Liver (tissue), 9 donors: ENCODE measurements around the gene HBG1. TPM values are rescaled to one million over a fixed set of nuclear protein-coding genes. Genes with fewer than 3 reads are reported as not detected.

Source experiments
- DNase-seq: peaks from one replicate; pipeline ENCODE4 v3.0.0-alpha.2; 2017; ENCODE audit warnings: low spot score
- H3K27ac ChIP-seq, 2 donors: one replicate each; pipeline ENCODE4 v1.7.0; 2013; ENCODE audit warnings: inconsistent platforms in 2 of 2, low read length in 2 of 2, control low read depth in 1 of 2, low read depth in 1 of 2, mild to moderate bottlenecking in 1 of 2
- H3K27me3 ChIP-seq, 4 donors: one replicate each; pipeline versions ENCODE4 v1.6.1 to v1.7.0; 2013; ENCODE audit warnings: low read length in 3 of 4, inconsistent platforms in 1 of 4, mild to moderate bottlenecking in 1 of 4, moderate library complexity in 1 of 4; ENCODE audit not compliant: control insufficient read depth in 4 of 4, insufficient read depth in 4 of 4
- H3K36me3 ChIP-seq, 4 donors: one replicate each; pipeline versions ENCODE4 v1.6.1 to v1.7.0; 2013; ENCODE audit warnings: low read length in 3 of 4, mild to moderate bottlenecking in 3 of 4, low read depth in 1 of 4, moderate library complexity in 1 of 4; ENCODE audit not compliant: control insufficient read depth in 4 of 4, insufficient read depth in 3 of 4
- H3K4me1 ChIP-seq, 4 donors: one replicate each; pipeline versions ENCODE4 v1.6.1 to v1.7.0; 2013; ENCODE audit warnings: low read length in 3 of 4, mild to moderate bottlenecking in 3 of 4, moderate library complexity in 1 of 4; ENCODE audit not compliant: control insufficient read depth in 4 of 4, insufficient read depth in 4 of 4
- H3K4me3 ChIP-seq, 3 donors: one replicate each; pipeline versions ENCODE4 v1.6.1 to v1.7.0; 2013; ENCODE audit warnings: low read length in 3 of 3, control low read depth in 1 of 3, low read depth in 1 of 3, mild to moderate bottlenecking in 1 of 3
- H3K9ac ChIP-seq, 2 donors: one replicate each; pipeline ENCODE4 v1.7.0; 2013; ENCODE audit warnings: low read length in 2 of 2, mild to moderate bottlenecking in 2 of 2, moderate library complexity in 2 of 2, control low read depth in 1 of 2, low read depth in 1 of 2
- H3K9me3 ChIP-seq, 4 donors: one replicate each; pipeline versions ENCODE4 v1.6.1 to v1.7.0; 2013; ENCODE audit warnings: low read length in 3 of 4; ENCODE audit not compliant: control insufficient read depth in 4 of 4
- EGR1 ChIP-seq, 2 donors: IDR thresholded peaks; 2 replicates each; pipeline ENCODE4 v1.6.1; 2016 to 2018; ENCODE audit warnings: antibody characterized with exemption in 2 of 2, low read depth in 2 of 2
- FOXA1 ChIP-seq: IDR thresholded peaks from 2 replicates; pipeline ENCODE4 v1.6.1; 2016; ENCODE audit warnings: antibody characterized with exemption
- FOXA2 ChIP-seq: IDR thresholded peaks from 2 replicates; pipeline ENCODE4 v1.6.1; 2016; ENCODE audit warnings: antibody characterized with exemption
- GABPA ChIP-seq, 2 donors: IDR thresholded peaks in 1 of 2; conservative IDR thresholded peaks in 1 of 2; 2 replicates each; pipeline ENCODE4 v1.6.1; 2016; ENCODE audit warnings: antibody characterized with exemption in 2 of 2, mild to moderate bottlenecking in 1 of 2, moderate library complexity in 1 of 2
- HNF4G ChIP-seq: IDR thresholded peaks from 2 replicates; pipeline ENCODE4 v1.6.1; 2016; ENCODE audit warnings: antibody characterized with exemption
- JUND ChIP-seq, 2 donors: IDR thresholded peaks; 2 replicates each; pipeline ENCODE4 v1.6.1; 2016; ENCODE audit warnings: antibody characterized with exemption in 2 of 2
- NR2F2 ChIP-seq: IDR thresholded peaks from 2 replicates; pipeline ENCODE4 v1.6.1; 2016; ENCODE audit warnings: antibody characterized with exemption
- RAD21 ChIP-seq, 2 donors: IDR thresholded peaks; 2 replicates each; pipeline ENCODE4 v1.6.1; 2016; ENCODE audit warnings: antibody characterized with exemption in 2 of 2, mild to moderate bottlenecking in 2 of 2
- REST ChIP-seq: IDR thresholded peaks from 2 replicates; pipeline ENCODE4 v1.6.1; 2016; ENCODE audit warnings: antibody characterized with exemption, mild to moderate bottlenecking
- RXRA ChIP-seq, 2 donors: IDR thresholded peaks; 2 replicates each; pipeline ENCODE4 v1.6.1; 2017 to 2018; ENCODE audit warnings: antibody characterized with exemption in 2 of 2, mild to moderate bottlenecking in 1 of 2
- SP1 ChIP-seq: IDR thresholded peaks from 2 replicates; pipeline ENCODE4 v1.6.1; 2018; ENCODE audit warnings: antibody characterized with exemption, mild to moderate bottlenecking
- YY1 ChIP-seq: IDR thresholded peaks from 2 replicates; pipeline ENCODE4 v1.6.1; 2016; ENCODE audit warnings: antibody characterized with exemption, mild to moderate bottlenecking
- WGBS: extraction: QIAGEN DNeasy Blood & Tissue Kit; methylation state at CpG from one replicate; pipeline ENCODE4 v1.1.7; 2013; 5-methylcytosine and 5-hydroxymethylcytosine counted together
- polyA plus RNA-seq, 2 donors: library from polyadenylated mRNA; stranded (reverse) in 1 of 2; unstranded in 1 of 2; fragments of 200-250 nt in 1 of 2; fragments of >200 nt in 1 of 2; fragmentation: Nextera tagmentation in 1 of 2; extraction: Ambion mirVana in 1 of 2; gene quantifications; one replicate each; pipeline versions ENCODE4 v1.2.1 to v1.2.3, GENCODE V29; 2013 to 2015
- total RNA-seq, 2 donors: library from RNA; depleted of rRNA; stranded (reverse); fragments of >200 nt; gene quantifications; one replicate each; pipeline ENCODE4 v1.2.3, GENCODE V29; 2014
- TF ChIP-seq, protein P1 (sequence below): fragments of 150-350 bp; IDR thresholded peaks from 2 replicates; pipeline ENCODE4 v1.5.1; 2017; ENCODE audit warnings: improper control_type of control experiment, low read depth, low read length; ENCODE audit not compliant: missing input control
- TF ChIP-seq, protein P2 (sequence below): IDR thresholded peaks from 2 replicates; pipeline ENCODE4 v1.6.1; 2016; ENCODE audit warnings: antibody characterized with exemption
- TF ChIP-seq, protein P3 (sequence below): IDR thresholded peaks from 2 replicates; pipeline ENCODE4 v1.6.1; 2016; ENCODE audit warnings: antibody characterized with exemption
- TF ChIP-seq, protein P4 (sequence below): IDR thresholded peaks from 2 replicates; pipeline ENCODE4 v1.6.1; 2016; ENCODE audit warnings: antibody characterized with exemption
- donor health status: healthy.
- donor health status: healthy.
- donor health status: healthy.
- donor health status: healthy.
- donor health status: healthy.

HBG1 gene
- total and polyA plus RNA-seq, 4 donors, result 75.1 TPM; not detected in 3

GRCh38 chr11:5266609-5267008 is 17.0 kb upstream of the HBG1 start:
- DNase-seq, result no peak
- Histone ChIP-seq H3K27me3 (peaks cover 0 to 4% (median 0%) of the 10 kb centered on the region in 4 donors), H3K36me3 (no peaks in the 10 kb centered on the region), H3K9me3 (no peaks in the 10 kb centered on the region), H3K4me1 (no peaks in the 10 kb centered on the region), H3K9ac (no peak overlapping the region), H3K27ac (no peak overlapping the region), H3K4me3 (no peak overlapping the region)
- TF ChIP-seq GABPA (IDR thresholded peaks at IDR 0.05 in 1 of 2, conservative IDR thresholded peaks at IDR 0.05 in 1 of 2) (no peak), FOXA2 (no peak), EGR1 (IDR thresholded peaks at IDR 0.05; ENCODE audit: low read depth in 2 of 2) (no peak)
- TF ChIP-seq, protein P1, sequence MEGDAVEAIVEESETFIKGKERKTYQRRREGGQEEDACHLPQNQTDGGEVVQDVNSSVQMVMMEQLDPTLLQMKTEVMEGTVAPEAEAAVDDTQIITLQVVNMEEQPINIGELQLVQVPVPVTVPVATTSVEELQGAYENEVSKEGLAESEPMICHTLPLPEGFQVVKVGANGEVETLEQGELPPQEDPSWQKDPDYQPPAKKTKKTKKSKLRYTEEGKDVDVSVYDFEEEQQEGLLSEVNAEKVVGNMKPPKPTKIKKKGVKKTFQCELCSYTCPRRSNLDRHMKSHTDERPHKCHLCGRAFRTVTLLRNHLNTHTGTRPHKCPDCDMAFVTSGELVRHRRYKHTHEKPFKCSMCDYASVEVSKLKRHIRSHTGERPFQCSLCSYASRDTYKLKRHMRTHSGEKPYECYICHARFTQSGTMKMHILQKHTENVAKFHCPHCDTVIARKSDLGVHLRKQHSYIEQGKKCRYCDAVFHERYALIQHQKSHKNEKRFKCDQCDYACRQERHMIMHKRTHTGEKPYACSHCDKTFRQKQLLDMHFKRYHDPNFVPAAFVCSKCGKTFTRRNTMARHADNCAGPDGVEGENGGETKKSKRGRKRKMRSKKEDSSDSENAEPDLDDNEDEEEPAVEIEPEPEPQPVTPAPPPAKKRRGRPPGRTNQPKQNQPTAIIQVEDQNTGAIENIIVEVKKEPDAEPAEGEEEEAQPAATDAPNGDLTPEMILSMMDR, result no peak
- TF ChIP-seq, protein P2, sequence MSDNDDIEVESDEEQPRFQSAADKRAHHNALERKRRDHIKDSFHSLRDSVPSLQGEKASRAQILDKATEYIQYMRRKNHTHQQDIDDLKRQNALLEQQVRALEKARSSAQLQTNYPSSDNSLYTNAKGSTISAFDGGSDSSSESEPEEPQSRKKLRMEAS, result no peak

DNA sequence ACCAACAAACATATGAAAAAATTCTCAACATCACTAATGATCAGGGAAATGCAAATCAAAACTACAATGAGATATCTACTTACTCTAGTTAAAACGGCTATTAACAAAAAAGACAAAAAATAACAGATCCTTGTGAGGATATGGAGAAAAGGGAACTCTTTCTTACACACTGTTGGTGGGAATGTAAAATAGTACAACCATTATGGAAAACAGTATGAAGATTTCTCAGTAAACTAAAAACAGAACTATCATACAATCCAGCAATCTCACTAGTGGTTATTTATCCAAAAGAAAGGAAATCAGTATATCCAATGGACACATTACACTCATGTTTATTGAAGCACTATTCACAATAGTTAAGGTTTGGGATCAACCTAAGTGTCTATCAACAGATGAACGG is 16.2 kb upstream of the HBG1 start:
- H3K9ac ChIP-seq, result no peak overlapping the region
- peaks cover 0 to 4% (median 0%) of the 10 kb centered on the region in 4 donors for H3K27me3 ChIP-seq
- TF ChIP-seq JUND (IDR thresholded peaks at IDR 0.05) (no peak), FOXA1 (no peak), GABPA (IDR thresholded peaks at IDR 0.05 in 1 of 2, conservative IDR thresholded peaks at IDR 0.05 in 1 of 2) (no peak), RAD21 (IDR thresholded peaks at IDR 0.05) (no peak), NR2F2 (no peak), REST (no peak), YY1 (no peak), HNF4G (no peak), RXRA (IDR thresholded peaks at IDR 0.05) (no peak), SP1 (no peak)
- TF ChIP-seq, protein P3, sequence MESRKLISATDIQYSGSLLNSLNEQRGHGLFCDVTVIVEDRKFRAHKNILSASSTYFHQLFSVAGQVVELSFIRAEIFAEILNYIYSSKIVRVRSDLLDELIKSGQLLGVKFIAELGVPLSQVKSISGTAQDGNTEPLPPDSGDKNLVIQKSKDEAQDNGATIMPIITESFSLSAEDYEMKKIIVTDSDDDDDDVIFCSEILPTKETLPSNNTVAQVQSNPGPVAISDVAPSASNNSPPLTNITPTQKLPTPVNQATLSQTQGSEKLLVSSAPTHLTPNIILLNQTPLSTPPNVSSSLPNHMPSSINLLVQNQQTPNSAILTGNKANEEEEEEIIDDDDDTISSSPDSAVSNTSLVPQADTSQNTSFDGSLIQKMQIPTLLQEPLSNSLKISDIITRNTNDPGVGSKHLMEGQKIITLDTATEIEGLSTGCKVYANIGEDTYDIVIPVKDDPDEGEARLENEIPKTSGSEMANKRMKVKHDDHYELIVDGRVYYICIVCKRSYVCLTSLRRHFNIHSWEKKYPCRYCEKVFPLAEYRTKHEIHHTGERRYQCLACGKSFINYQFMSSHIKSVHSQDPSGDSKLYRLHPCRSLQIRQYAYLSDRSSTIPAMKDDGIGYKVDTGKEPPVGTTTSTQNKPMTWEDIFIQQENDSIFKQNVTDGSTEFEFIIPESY, result no peak
- TF ChIP-seq, protein P2, result no peak
- TF ChIP-seq, protein P1, result no peak
- TF ChIP-seq, protein P4, sequence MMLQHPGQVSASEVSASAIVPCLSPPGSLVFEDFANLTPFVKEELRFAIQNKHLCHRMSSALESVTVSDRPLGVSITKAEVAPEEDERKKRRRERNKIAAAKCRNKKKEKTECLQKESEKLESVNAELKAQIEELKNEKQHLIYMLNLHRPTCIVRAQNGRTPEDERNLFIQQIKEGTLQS, result no peak
- H3K9me3 ChIP-seq, result no peaks in the 10 kb centered on the region
- no peak overlapping the region for H3K27ac ChIP-seq
- DNase-seq, result no peak
- WGBS, result 38% methylated on average over 2 of the region's 2 CpGs
- H3K4me1 ChIP-seq, result no peaks in the 10 kb centered on the region
- H3K36me3 ChIP-seq, result no peaks in the 10 kb centered on the region
- H3K4me3 ChIP-seq, result no peak overlapping the region
